ENCODE data around the gene CCDC112.
"Not testable (repeated sequence)": the region's sequence is repeated elsewhere in the genome, so short reads cannot be mapped to it uniquely, and the experiment has no call there.

Gene CCDC112

DNA sequence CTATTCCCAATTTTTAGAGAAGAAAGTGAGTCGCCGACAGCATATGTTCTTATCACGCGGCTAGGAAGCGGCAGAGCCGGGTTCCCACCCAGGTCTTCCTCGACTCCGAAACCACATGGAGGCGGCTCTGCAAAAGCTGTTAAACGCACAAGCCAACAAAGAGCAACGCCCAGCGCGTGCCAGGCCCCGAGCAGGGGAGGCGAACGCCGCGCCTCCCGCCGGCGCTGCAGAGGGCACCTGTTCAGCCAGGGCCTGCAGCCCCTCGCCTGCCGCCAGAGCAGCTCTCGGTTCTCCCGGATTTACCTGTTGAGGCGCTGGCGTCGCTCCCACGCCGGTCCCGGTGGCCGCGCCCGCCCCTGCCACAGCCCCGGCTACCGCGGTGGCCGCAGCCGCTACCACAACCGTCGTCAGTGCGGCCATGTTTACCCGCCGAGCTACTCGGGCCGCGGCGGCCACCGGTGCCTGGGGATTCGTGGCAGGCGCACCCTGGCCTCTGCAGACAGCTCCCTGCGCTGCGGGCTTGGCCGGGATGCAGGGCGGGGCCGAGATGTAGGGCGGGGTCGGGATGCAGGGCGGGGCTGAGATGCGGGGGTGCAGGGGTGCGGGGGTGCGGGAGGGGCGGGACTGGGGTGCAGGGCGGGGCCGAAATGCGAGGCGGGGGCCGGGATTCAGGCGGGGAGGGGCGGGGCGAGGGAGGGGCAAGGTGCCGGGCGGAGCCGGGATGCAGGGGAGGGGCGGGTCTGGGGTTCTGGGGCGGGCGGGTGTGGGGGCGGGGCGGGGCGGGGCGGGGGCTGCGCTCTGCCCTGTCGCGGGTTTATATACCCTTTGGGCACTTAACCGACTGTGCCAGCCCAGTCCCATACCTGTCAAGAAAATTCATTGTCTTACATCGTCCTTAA is at the start of gene CCDC112:
Gene CCDC112 (minus strand): TSS at position 531 of the 899 bp plus-strand sequence. CDS start 111 bp downstream, at position 420.
- DNase-seq, result peak; percentile 49

- DNase-seq, result no peak
These were observed 48.9 kb upstream of the CCDC112 start for GRCh38 chr5:115345344-115345743.

DNA sequence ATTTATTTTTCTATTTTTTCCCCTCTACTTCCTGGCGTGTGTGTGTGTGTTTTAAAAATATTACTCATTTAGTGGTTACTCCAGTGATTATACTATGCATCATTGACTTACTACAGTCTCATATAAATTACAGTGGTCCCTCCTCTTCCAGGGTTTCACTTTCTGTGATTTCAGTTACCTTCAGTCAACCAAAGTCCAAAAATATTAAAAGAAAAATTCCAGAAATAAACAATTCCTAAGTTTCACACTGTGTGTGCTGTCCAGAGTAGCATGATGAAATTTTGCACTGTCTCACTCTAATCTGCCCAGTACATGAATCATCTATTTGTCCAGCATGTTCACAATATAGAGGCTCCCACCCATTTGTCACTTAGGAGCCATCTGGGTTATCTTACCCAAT is 47.4 kb upstream of the CCDC112 start:
- peak; percentile 38 for DNase-seq

DNA sequence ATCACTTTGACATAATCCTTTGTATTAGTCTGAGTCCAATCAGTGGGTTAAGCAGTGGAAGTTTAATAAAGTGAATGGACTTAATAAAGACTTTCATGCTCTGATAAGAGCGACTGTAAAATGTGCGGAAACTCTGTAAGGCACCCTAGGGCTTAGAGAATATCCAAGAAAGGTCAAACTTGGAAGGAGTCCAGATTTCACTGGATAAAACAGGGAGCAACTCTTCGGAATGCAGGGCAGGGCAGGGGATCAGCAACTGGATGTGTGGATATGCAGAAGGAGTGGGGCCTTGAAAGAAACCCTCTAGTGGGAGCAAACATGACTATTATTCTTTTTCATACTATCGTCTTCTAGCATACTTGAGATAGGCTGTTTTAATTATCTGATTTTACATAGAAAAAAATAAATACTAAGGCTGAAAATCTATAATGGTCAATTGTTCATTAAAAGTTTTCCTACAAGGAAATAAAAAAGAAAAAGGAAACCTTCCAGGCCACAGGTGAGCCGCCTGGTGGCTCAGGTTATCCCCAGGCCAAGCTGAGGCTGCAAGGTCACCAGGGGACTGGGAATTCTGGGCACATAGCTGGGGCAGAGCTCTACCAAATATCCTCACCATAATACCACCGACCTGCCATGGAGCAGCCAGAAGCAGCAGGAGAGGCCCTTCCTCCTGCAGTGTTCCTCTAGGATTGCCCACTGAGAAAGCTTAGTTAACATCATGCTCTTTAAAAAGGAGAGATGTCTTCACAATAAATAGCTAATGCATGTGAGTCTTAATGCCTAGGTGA is 46.3 kb upstream of the CCDC112 start:
- DNase-seq, result no peak

GRCh38 chr5:115341745-115342144 is 45.3 kb upstream of the CCDC112 start:
- DNase-seq, result no peak

GRCh38 chr5:115338851-115339250 is 42.4 kb upstream of the CCDC112 start:
- no peak for DNase-seq

- DNase-seq, result no peak
These were observed 41.4 kb upstream of the CCDC112 start for GRCh38 chr5:115337882-115338281.

DNA sequence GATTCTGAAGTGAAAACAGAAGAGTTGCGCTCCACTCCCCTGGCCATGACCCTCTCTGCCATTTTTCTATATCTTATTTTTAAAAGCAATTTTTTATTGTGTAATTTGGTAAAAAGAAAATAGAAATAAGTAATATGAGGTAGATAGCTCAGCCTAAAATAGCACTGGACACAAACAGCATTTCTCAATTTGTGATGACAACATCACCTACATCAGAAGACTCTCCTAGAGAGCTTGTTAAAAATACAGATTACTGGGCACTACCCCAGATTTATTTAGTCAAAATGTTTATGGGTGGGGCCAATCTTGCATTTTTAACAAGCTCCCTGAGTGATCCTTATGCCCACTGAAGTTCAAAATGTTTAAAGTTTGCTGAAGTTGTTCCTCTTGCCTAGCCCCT is 40.5 kb upstream of the CCDC112 start:
- no peak for DNase-seq

GRCh38 chr5:115336201-115336720 is 39.8 kb upstream of the CCDC112 start:
- DNase-seq, result no peak

- no peak for DNase-seq
These were observed 38.8 kb upstream of the CCDC112 start for GRCh38 chr5:115335301-115335700.

DNA sequence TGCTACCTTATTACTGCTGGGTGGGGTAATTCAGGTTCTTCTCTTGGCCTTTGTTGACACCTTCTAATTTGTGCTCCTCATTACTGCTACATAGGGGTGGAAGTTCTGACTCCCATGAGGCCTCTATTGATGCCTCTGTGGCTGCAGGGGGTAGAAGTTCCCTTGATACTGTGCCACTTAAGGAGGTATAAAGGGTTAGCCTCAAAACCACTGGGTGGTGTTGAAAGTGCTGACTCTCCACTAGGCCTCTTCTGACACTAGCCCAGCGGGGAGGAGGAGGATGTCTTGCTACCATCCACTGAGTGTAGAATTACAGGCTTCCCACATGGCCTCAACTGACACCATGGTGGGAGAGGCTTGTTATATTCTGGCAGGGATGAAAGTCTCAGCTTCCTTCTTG is 36.7 kb upstream of the CCDC112 start:
- no peak for DNase-seq

DNA sequence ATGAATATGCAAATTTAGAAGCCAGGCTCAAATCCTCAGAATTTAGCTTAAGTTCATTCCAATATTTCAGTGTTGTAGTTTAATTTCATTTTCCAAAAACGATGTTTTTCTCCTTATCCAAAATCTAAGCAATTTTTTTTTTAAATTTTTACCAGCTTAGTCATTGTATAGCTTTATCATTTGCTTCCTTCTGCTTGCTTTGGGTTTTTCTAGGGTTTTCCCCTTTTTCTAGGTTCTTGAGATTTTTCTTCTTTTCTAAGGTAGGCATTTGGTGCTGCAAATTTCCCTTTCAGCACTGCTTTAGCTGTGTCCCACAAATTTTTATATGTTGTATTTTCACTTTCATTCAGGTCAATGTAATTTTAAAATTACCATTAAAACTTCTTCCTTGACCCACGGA is 34.4 kb upstream of the CCDC112 start:
- DNase-seq, result no peak

GRCh38 chr5:115329475-115329874 is 33.0 kb upstream of the CCDC112 start:
- DNase-seq, result no peak

- DNase-seq, result not testable (repeated sequence)
These were observed 32.3 kb upstream of the CCDC112 start for GRCh38 chr5:115328617-115329274.

DNA sequence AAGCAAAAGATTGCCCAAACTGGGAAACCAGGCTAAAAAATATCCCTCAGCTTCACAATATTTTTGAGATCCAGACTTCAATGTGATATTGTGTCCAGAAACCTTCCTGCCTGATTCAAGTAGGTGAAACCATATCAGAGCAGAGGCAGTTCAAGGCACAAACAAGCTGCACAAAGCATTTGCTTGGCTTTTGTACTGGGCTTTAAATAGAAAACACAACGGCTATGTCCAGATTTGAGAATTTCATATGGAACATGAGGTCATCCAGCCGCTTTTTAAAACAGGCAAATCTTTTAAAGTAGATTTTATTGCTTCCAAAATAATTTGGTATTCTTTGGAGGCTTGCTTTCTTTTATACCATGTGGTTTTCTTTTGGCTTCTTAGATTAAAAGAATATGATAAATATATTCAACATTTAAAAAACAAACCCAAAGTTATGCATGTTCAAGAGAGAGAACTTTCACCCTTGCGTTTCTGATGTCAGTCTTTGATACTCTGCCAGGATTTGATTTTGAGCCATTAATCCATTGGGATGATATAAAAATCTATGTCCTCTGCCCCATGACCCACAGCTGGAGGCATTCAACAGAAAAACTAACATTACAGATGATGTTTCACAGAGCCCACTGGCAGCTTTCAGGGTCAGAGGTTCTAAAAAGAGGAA is 29.0 kb upstream of the CCDC112 start:
- DNase-seq, result no peak

DNA sequence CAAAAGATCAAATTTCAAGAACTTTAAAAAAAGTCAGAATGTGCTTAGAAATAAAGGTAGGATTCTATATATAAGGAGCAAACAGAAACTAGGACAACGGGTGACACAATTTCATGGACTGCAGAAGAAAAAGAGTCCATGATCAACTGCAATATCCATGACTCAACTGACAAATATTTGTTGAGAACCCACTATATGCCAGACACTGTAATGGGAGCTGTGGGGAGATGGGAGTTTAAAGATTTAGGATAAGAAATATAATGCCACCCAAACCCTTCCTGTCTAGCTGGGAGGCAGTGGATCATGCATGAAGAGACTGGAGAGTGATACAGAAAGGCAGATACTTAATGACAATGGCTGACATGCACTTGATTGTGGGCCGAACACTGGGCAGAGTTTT is 27.6 kb upstream of the CCDC112 start:
- no peak for DNase-seq

GRCh38 chr5:115322729-115323128 is 26.3 kb upstream of the CCDC112 start:
- no peak for DNase-seq

- DNase-seq, result no peak
These were observed 24.9 kb upstream of the CCDC112 start for GRCh38 chr5:115321309-115321708.

DNA sequence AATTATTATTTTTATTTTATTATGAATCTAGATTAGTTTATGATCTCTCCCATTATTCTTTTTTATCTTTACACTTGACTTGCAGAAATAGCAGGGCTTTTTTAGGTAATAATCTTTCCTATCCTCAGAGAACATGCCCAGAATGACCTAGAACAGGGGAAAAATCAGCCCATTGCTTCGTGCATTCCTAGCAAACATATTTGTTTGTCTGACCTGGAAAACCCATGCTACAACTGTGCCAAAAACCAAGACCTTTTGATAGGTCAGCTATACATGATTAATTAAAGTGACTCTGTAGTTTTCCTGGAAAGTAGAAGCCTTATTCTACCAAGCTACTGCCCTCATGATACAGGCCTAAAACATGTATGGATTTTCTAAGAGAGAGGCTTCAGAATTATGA is 24.1 kb upstream of the CCDC112 start:
- DNase-seq, result no peak

- no peak for DNase-seq
These were observed 23.6 kb upstream of the CCDC112 start for GRCh38 chr5:115320006-115320405.

GRCh38 chr5:115319007-115319406 is 22.6 kb upstream of the CCDC112 start:
- DNase-seq, result no peak

DNA sequence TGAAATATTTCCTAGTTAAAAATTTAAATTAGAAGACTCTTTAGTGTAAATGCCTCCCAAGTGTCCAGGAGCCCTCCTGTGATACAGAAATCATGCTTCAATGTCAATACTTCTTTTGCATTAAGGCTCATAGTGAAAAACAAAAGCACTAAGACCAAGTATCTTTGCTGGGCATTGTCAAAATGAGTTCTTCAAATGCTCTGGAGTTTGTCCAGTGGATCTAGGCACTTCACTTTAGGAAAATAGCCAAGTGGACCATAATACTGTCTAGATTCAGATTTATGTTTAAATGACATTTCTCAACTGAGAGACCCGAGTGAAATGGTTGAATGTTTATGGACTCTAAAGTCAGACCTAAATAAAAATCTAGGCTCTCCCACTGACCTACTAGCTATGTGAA is 21.3 kb upstream of the CCDC112 start:
- DNase-seq, result no peak

- no peak for DNase-seq
These were observed 20.9 kb upstream of the CCDC112 start for GRCh38 chr5:115317320-115317719.

All from kidney glomerular epithelial cell (primary cell).